Kidney (tissue), 14 donors: ENCODE measurements around the gene OSBPL10. TPM values are rescaled to one million over a fixed set of nuclear protein-coding genes. Genes with fewer than 3 reads are reported as not detected.

Experiments
- DNase-seq, 5 donors: peaks; one replicate each; pipeline ENCODE4 v3.0.0-alpha.2; 2013 to 2020
- FAIRE-seq: peaks from 2 replicates; lab custom pipeline; 2012; peaks lifted over from hg19 to GRCh38; lab: Jason Lieb, UNC
- H3K27ac ChIP-seq, 2 donors: one replicate each; pipeline ENCODE4 v1.7.0; 2013; ENCODE audit warnings: low read depth in 2 of 2, low read length in 2 of 2, inconsistent platforms in 1 of 2
- H3K27me3 ChIP-seq: one replicate; pipeline ENCODE4 v1.7.1; 2013; ENCODE audit warnings: low read length, inconsistent platforms; ENCODE audit not compliant: control insufficient read depth, insufficient read depth
- H3K36me3 ChIP-seq, 3 donors: one replicate each; pipeline versions ENCODE4 v1.7.0 to v1.7.1; 2013; ENCODE audit warnings: low read length in 3 of 3, control low read depth in 1 of 3, inconsistent platforms in 1 of 3; ENCODE audit not compliant: insufficient read depth in 3 of 3, control insufficient read depth in 2 of 3
- H3K4me1 ChIP-seq, 3 donors: one replicate each; pipeline versions ENCODE4 v1.7.0 to v1.7.1; 2013; ENCODE audit warnings: low read length in 3 of 3, inconsistent platforms in 1 of 3, low read depth in 1 of 3; ENCODE audit not compliant: control insufficient read depth in 2 of 3, insufficient read depth in 2 of 3
- H3K4me3 ChIP-seq, 3 donors: one replicate each; pipeline versions ENCODE4 v1.7.0 to v1.8.1; 2013; ENCODE audit warnings: low read length in 3 of 3, control low read depth in 1 of 3, inconsistent platforms in 1 of 3
- H3K9ac ChIP-seq, 3 donors: one replicate each; pipeline versions ENCODE4 v1.7.0 to v1.7.1; 2013; ENCODE audit warnings: low read length in 3 of 3, control low read depth in 1 of 3, inconsistent platforms in 1 of 3
- H3K9me3 ChIP-seq, 3 donors: one replicate each; pipeline versions ENCODE4 v1.7.0 to v1.7.1; 2013; ENCODE audit warnings: low read length in 3 of 3, control low read depth in 1 of 3, inconsistent platforms in 1 of 3; ENCODE audit not compliant: control insufficient read depth in 2 of 3, insufficient read depth in 1 of 3
- CTCF ChIP-seq: IDR thresholded peaks from 3 replicates; pipeline ENCODE4 v1.5.1; 2012; ENCODE audit warnings: mild to moderate bottlenecking, moderate library complexity, borderline replicate concordance; ENCODE audit not compliant: insufficient read depth; ENCODE audit errors: extremely low read depth
- intact Hi-C: fragments of 100-400 bp; cut with DNase I; formaldehyde crosslinking; loops from one replicate; pipeline ENCODE4 v1.11.1; 2022
- polyA plus RNA-seq: library from polyadenylated mRNA; stranded (reverse); fragments of 350-450 nt; fragmentation: Illumina TruSeq; extraction: RNeasy Lipid Tissue Mini Kit (QIAGEN cat#74804); gene quantifications from one replicate; pipeline ENCODE4 v1.2.3, GENCODE V29; 2014; ENCODE audit warnings: low read depth, low replicate concordance; ENCODE audit not compliant: insufficient read depth
- total RNA-seq: library from RNA; stranded (reverse); fragmentation: NEBNext Ultra II Directional; extraction: Animal tissue kit (Norgen Biotek cat#: 25700); gene quantifications from one replicate; pipeline ENCODE4 v1.2.1, GENCODE V29; 2021
- donor health status: control.
- donor health status: control.
- donor health status: control.
- donor health status: control.
- donor health status: control.
- donor health status: DM: yes; HTN: yes; CAD: no.
- donor health status: Normal renal cell carcinoma (clear cell type).

Gene OSBPL10
- total and polyA plus RNA-seq, 2 donors from 2014 or later: 11.8 to 89.3 TPM

GRCh38 chr3:31804251-31805051 lies 176.6 kb downstream of the OSBPL10 start:
- no peaks in the 10 kb centered on the region for H3K27me3 ChIP-seq
- H3K36me3 ChIP-seq: no peaks in the 10 kb centered on the region
- H3K4me3 ChIP-seq: no peak overlapping the region
- intact Hi-C loops: no loop called here
- no peaks in the 10 kb centered on the region for H3K9me3 ChIP-seq
- no peak overlapping the region for H3K9ac ChIP-seq
- H3K27ac ChIP-seq: no peak overlapping the region
- no peaks in the 10 kb centered on the region for H3K4me1 ChIP-seq
- FAIRE-seq (no peak), DNase-seq (no peak)
- no peak for TF ChIP-seq CTCF

DNA sequence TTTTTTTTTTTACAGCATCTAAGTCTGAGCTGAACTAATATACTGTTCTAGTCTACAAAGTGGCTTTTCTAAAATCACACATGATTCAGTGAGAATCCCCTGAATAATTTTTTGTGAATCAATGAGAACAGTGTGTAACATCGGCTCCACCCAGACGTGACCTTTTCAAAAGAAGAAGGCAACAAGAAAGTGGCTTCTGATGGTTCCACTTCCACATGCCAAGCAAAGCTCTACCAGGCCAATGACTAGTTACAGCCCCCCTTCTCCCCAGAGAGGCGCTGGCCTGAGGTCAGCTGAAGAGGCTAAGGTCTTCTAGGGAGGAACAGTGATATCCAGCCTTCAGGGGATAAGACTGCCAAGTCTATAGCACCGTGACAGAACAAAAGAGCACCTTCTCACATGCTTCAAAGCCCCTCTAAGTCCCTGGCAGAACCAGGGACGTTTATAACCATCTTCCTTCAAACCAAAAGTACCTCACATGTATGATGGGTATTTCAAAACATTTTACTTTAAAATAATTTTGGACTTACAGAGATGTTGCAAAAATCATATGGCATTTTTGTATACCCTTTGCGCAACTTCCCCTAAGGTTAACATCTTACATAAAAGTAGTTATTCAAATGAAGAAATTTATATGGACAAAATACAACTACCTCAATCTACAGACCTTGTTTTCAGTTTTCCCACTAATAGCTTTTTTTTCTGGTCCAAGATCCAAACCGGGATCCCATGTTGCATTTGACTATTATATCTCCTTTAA lies 177.9 kb downstream of the OSBPL10 start:
- no peak overlapping the region for H3K27ac ChIP-seq
- H3K9me3 ChIP-seq: no peaks in the 10 kb centered on the region
- no peak overlapping the region for H3K9ac ChIP-seq
- no peaks in the 10 kb centered on the region for H3K27me3 ChIP-seq
- TF ChIP-seq CTCF: no peak
- no peaks in the 10 kb centered on the region for H3K4me1 ChIP-seq
- FAIRE-seq: no peak
- H3K36me3 ChIP-seq: no peaks in the 10 kb centered on the region
- no peak overlapping the region for H3K4me3 ChIP-seq
- intact Hi-C loops: no loop called here
- no peak for DNase-seq

GRCh38 chr3:31800436-31800835 lies 180.6 kb downstream of the OSBPL10 start:
- Histone ChIP-seq H3K27ac (no peak overlapping the region), H3K9ac (no peak overlapping the region), H3K4me1 (no peaks in the 10 kb centered on the region), H3K27me3 (no peaks in the 10 kb centered on the region), H3K9me3 (no peaks in the 10 kb centered on the region), H3K36me3 (no peaks in the 10 kb centered on the region), H3K4me3 (no peak overlapping the region)
- FAIRE-seq: no peak
- no peak for TF ChIP-seq CTCF
- intact Hi-C loops: no loop called here
- DNase-seq: no peak
